ENCODE results near the gene SDCCAG8. TPM values are rescaled to one million over a fixed set of nuclear protein-coding genes. Genes with fewer than 3 reads are reported as not detected.

SDCCAG8 gene
- total RNA-seq, 1 donor from 2014 or later: 105 TPM

GRCh38 chr1:243420946-243421685, 165.3 kb downstream of the SDCCAG8 start:
- DNase-seq: no peak

DNA sequence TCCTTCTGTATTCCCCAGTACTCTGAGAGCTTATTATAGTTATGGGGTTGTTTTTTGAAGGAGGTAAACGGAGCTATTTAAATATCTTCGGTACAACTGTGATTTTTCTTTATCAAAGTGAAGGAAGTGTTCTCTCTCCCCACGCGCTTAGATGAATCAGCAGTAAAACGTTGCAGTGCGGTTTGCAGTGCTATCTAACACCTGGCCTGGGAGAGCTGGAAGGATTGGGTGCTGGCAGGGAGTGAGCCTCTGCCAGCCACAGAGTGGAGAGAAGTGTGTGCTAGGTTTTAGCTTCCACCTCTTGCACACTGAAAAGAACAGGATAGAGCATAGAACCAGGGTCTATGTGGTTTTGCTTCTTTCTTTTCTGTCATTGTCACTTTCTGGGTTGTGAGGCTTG, 165.9 kb downstream of the SDCCAG8 start:
- peak; percentile 69 for DNase-seq

- no peak for DNase-seq
Observed at GRCh38 chr1:243422362-243422761, 166.5 kb downstream of the SDCCAG8 start.

GRCh38 chr1:243428084-243428483, 172.2 kb downstream of the SDCCAG8 start:
- DNase-seq: no peak

GRCh38 chr1:243428617-243429342, 172.9 kb downstream of the SDCCAG8 start:
- no peak for DNase-seq

GRCh38 chr1:243431591-243431990, 175.8 kb downstream of the SDCCAG8 start:
- DNase-seq: no peak

DNA sequence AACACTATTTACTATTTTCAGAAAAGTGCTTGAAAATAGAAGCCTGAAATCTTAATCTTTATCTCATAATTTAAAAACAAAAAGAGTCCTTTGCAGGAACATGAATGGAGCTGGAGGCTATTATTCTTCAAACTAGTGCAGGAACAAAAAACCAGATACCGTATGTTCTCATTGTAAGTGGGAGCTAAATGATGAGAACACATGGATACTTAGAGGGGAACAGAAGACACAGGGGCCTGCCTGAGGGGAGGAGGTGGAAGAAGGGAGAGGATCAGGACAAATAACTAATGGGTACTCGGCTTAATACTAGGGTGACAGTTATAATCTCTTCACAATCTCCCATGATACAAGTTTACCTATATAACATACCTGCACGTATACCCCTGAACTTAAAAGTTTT, 176.3 kb downstream of the SDCCAG8 start:
- no peak for DNase-seq

GRCh38 chr1:243433737-243434370, 178.0 kb downstream of the SDCCAG8 start:
- no peak for DNase-seq

- DNase-seq: no peak
Observed at GRCh38 chr1:243434594-243434993, 178.8 kb downstream of the SDCCAG8 start.

DNA sequence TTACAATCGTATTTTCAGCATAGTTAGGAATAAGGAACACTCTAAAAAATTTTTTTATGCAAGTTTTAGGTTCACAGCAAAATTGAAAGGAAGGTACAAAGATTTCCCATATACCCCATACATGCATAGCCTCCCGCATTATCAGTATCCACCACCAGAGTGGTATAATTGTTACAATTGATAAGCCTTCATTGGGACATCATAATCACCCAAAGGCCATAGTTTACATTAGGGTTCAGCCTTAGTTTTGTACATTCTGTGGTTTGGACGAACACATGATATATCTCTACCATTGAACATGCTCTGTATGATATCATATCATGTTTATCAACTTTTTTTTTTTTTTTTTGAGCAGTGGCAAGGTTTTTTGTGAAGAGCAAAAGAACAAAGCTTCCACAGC, 180.0 kb downstream of the SDCCAG8 start:
- DNase-seq: no peak

DNA sequence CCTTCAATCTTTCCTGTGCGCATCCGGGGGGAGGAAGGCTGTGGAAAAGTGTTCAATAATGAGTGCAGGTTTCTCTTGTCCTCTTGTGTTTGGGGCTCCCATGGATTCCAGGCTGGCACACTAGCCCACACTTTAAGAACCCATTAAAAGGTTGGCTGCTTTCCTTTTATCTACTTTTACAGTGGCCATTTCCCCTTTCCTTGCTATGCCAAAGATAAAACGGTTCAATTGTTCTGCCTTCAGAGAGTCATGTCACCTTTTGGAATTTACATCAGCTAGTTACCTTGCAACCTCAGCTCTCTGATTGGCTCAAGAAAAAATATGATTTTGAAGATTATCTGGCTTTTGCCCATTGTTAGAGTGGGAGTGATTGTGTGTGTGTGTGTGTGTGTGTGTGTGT, 182.3 kb downstream of the SDCCAG8 start:
- DNase-seq: no peak

DNA sequence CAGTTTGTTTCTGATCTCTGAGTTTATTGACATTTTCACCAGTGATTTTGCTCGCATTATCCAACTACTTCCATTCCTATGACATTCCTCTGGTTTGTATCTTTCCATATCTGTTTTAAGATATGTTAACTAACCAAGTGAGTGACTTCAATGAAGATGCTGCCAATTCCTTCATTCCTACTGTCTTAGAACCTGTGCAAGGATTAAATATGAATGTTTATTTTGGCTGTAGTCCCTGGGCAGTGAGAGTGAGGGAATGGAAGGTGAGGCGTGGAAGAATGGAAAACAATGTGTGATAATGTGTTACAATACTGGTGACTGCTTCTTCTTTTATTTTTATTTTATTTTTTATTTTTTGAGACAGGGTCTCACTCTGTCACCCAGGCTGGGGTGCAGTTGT, 183.0 kb downstream of the SDCCAG8 start:
- DNase-seq: no peak

DNA sequence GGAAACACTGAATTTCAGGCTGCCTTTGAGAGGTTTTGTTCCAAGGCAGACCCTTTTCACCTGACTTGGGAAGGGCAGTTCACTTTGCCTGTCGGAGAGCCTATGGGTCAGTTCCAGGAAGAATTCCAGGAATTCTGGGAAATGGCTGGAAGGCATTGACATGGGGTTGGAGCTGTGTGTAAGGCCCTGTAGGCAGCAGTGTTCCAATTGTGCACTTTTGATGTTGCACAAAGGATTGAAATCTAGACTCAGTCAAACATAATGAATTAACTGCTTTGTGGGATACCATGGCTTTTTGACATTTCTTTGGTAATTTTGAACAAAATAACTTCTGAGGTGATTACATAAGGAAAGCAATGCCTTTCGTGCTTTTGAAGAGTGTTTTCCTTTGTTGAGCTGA, 184.6 kb downstream of the SDCCAG8 start:
- no peak for DNase-seq

DNA sequence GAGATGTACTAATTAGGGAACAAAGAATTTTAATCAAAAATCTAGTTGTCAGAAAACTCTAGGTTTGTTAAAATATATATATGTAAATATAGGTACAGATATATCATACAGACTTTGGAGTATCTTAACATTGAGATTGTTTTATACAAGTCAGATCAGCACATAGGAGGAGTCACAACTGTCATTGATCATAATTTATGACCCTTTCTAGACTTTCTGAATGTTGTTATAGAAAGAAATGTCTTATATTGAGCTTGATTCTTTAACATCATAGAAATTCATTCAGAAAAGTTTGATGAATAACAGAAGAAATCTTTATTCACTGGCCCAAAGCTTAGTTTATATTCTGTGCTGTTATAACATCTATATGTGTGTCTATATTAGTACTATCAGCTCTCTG, 185.8 kb downstream of the SDCCAG8 start:
- DNase-seq: no peak

DNA sequence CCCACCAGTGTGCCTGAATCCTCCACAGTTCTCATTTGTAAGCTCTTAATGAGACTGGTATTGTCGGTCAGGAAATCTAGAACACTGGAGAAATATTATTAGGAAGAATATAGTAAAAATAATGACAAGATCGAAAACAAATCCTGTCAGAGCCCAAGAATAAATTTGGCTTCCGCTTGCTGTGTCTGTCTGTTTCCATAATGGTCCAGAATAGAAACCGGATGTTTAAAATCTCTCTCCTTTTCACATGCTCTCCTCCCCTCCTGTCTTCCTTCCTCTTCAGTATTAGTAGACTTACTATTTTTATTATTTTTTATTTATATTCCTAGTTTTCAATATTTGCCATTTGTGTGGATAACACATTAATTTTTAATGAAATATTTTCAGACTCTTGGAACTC, 187.7 kb downstream of the SDCCAG8 start:
- no peak for DNase-seq

DNA sequence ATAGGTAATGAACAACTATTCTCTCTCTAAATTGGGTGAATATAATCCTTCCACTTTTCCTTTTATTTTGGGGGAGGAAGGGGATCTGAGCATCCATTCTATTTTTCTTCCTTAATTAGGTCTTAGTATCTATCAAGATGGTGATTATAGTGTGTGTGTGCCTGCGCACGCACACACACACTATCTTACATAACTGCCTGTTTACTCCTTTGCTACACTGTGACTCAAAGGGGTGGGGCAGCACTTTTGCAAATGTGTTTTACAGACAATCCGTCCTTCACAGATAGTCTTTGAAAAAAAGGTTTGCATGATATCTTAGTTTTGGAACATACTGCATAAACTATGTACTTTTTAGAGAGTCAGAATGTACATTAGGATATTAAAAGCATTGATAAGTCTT, 191.5 kb downstream of the SDCCAG8 start:
- no peak for DNase-seq

- no peak for DNase-seq
Observed at GRCh38 chr1:243447844-243448243, 192.0 kb downstream of the SDCCAG8 start.

DNA sequence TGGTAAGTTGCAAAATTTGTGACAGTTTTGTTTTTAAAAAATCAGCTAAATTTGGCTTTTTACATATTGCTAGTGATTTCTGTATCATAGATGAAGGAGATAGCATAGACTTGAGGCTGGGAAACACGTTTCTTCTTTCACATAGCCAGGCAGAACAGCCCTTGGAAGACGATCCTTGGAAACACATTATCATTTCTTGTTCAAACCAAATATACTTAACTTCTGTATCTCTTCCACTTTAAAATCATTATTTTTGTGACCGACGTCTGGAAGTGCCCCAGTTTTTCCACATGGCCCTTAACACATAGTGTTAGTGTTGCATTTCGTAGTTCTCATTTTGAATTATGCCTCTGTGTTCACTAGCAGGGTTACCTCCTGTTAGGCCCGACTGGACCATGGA, 193.5 kb downstream of the SDCCAG8 start:
- no peak for DNase-seq

DNA sequence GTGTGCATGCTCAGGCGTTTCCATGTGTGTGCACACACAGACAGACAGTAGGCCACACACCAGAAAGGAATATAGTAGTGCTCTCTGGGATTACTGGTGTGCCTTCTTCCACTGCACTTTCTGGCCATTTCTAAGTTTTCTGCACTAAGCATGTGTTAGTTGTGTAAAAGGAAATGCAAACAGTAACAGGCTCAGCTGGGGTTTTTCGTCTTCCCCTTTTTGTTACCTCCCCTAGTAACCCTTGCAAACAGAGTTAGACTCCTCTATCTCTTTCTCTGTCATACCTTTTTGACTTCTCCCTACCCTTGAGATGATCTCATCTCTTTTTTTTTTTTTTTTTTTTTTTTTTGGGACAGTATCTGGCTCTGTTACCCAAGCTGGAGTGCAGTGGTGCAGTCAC, 196.3 kb downstream of the SDCCAG8 start:
- DNase-seq: no peak

DNA sequence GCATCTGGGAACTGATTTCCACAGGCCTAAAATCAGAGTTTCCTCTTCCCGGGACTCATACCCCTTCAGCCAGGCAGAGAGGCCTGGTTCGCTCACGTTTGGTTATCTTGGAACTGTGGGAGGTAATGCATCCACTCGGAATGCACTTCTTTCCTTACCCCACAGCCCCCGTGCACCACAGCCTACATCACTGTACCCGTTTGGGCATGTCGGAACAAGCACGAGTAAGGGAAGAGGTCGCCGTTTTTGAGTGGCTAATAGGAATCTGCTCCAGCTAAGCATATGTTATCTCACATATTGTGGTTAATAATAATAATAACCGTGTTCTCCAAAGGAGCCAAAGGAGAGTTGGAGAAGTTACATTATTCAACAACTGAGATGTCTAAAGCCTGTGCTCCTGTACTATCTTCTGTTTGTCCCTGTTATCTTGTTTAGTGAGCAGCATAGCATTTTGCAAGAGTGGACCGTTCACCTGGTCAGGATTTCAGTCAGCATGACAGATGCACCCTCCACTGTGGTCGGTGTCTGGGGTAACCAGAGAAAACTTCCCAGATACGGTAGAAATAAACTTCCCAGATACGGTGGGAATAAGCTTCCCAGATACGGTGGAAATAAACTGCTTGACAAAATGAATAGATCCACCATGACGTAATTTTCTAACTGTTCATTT, 198.6 kb downstream of the SDCCAG8 start:
- DNase-seq: no peak

DNA sequence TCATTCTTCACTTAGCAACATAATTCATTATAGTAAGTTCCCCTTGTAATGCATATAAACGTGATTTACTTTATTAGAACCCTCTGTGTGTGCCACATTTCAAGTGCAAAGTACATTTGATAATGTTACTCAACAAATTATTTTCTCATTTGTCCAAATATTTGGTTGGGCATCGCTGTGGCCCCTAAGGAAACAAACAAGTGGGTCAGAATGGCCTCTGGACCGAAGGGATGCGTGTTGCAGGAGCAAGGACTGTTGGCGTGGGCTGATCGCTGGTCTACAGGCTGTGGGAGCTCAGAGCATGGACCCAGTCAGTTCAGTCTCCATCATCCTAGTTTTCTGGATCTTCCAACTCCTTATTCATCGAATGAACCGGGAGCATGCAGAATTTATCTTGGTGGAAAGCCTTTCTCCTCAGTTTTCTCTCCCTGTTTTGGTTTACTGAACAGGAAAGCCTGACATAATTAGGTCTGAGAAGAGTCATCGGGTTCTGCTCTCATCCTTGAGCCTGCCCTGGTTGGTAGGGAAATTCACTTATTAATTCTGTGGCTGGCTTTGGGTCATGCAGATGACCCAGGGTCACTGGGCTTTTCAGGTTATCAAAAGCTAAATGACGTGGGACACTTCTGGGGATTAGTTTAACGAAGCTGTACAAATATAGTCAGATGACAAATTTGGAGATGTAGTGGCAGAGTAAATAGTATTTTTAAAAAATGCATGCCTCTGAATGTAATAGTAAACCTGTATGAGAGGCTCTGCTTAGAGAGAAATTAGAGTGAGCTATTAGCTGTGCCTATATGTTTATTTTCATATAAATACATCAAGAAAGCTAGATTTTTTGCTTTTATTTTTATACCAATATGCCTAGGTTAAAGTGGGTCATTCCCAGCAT, 200.2 kb downstream of the SDCCAG8 start:
- DNase-seq: no peak

All from occipital lobe (tissue), 2 donors.